MM.1S (cell line): ENCODE results near the gene NME5.

Source experiments
- EZH2 ChIP-seq: fragments of 300-600 bp; sonication (generic); optimal IDR thresholded peaks from 2 replicates; pipeline ENCODE3; 2017; ENCODE audit warnings: low read depth, mild to moderate bottlenecking, antibody characterized with exemption, low read length, mixed read lengths
- EZH2phosphoT487 ChIP-seq: fragments of 300-600 bp; sonication (generic); IDR thresholded peaks from 2 replicates; pipeline ENCODE4 v1.6.1; 2018; ENCODE audit warnings: antibody characterized with exemption, low read length
- TF ChIP-seq, protein P1 (sequence below): fragments of 300-600 bp; sonication (generic); IDR thresholded peaks from 2 replicates; pipeline ENCODE4 v1.5.1; 2016; ENCODE audit warnings: antibody characterized with exemption, low read length, mixed read lengths

GRCh38 chr5:138178516-138179276, 39.5 kb upstream of the NME5 start, which contains the start of the genes BRD8 and KIF20A:
- TF ChIP-seq, protein P1, sequence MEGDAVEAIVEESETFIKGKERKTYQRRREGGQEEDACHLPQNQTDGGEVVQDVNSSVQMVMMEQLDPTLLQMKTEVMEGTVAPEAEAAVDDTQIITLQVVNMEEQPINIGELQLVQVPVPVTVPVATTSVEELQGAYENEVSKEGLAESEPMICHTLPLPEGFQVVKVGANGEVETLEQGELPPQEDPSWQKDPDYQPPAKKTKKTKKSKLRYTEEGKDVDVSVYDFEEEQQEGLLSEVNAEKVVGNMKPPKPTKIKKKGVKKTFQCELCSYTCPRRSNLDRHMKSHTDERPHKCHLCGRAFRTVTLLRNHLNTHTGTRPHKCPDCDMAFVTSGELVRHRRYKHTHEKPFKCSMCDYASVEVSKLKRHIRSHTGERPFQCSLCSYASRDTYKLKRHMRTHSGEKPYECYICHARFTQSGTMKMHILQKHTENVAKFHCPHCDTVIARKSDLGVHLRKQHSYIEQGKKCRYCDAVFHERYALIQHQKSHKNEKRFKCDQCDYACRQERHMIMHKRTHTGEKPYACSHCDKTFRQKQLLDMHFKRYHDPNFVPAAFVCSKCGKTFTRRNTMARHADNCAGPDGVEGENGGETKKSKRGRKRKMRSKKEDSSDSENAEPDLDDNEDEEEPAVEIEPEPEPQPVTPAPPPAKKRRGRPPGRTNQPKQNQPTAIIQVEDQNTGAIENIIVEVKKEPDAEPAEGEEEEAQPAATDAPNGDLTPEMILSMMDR: no peak
- no peak for TF ChIP-seq EZH2phosphoT487
- no peak for TF ChIP-seq EZH2
